Pulmonary artery endothelial cell (primary cell): ENCODE measurements around the gene MRGPRD. TPM values are rescaled to one million over a fixed set of nuclear protein-coding genes. Genes with fewer than 3 reads are reported as not detected.
"Not testable (repeated sequence)": the region's sequence is repeated elsewhere in the genome, so short reads cannot be mapped to it uniquely, and the experiment has no call there.

Experiments
- DNase-seq: peaks from one replicate; pipeline ENCODE4 v3.0.0-alpha.2; 2011; ENCODE audit warnings: low read depth, low spot score
- total RNA-seq: library from RNA; depleted of rRNA; stranded (reverse); fragments of >200 nt; gene quantifications from 2 replicates; pipeline ENCODE4 v1.2.3, GENCODE V29; 2014

MRGPRD gene
- total RNA-seq, 1 donor from 2014 or later: not detected

- no peak for DNase-seq
Measured at GRCh38 chr11:68994161-68994893, 13.5 kb upstream of the MRGPRD start.

GRCh38 chr11:68993546-68993945 is 12.8 kb upstream of the MRGPRD start:
- no peak for DNase-seq

- DNase-seq: no peak
Measured at GRCh38 chr11:68992743-68993255, 12.0 kb upstream of the MRGPRD start.

GRCh38 chr11:68990995-68991780 is 10.4 kb upstream of the MRGPRD start:
- DNase-seq: no peak

- no peak for DNase-seq
Measured at GRCh38 chr11:68989936-68990606, 9.3 kb upstream of the MRGPRD start.

GRCh38 chr11:68988491-68988890 is 7.7 kb upstream of the MRGPRD start:
- no peak for DNase-seq

GRCh38 chr11:68987211-68987610 is 6.4 kb upstream of the MRGPRD start:
- no peak for DNase-seq

- no peak for DNase-seq
Measured at GRCh38 chr11:68983801-68984200, 3.0 kb upstream of the MRGPRD start.

- no peak for DNase-seq
Measured at GRCh38 chr11:68982134-68982533, 1.3 kb upstream of the MRGPRD start.

- no peak for DNase-seq
Measured at GRCh38 chr11:68979931-68980775, 633 bp downstream of the MRGPRD start.

GRCh38 chr11:68978931-68979594 is 1.7 kb downstream of the MRGPRD start:
- no peak for DNase-seq

GRCh38 chr11:68978626-68978930 is 2.2 kb downstream of the MRGPRD start:
- no peak for DNase-seq

- DNase-seq: no peak
Measured at GRCh38 chr11:68977781-68978625, 2.8 kb downstream of the MRGPRD start.

GRCh38 chr11:68976563-68976962 is 4.2 kb downstream of the MRGPRD start:
- DNase-seq: no peak

- no peak for DNase-seq
Measured at GRCh38 chr11:68976095-68976494, 4.7 kb downstream of the MRGPRD start.

- no peak for DNase-seq
Measured at GRCh38 chr11:68974421-68975194, 6.2 kb downstream of the MRGPRD start.

- not testable (repeated sequence) for DNase-seq
Measured at GRCh38 chr11:68973706-68974105, 7.1 kb downstream of the MRGPRD start.

GRCh38 chr11:68973219-68973618 is 7.6 kb downstream of the MRGPRD start:
- DNase-seq: no peak
